IPS-18a (cell line): ENCODE measurements around the gene SERPINI1.

ENCODE experiments used
- H3K27ac ChIP-seq: one replicate; pipeline ENCODE4 v1.5.1; 2013; ENCODE audit warnings: low read length
- H3K27me3 ChIP-seq: one replicate; pipeline ENCODE4 v1.6.1; 2013; ENCODE audit warnings: mild to moderate bottlenecking, low read length; ENCODE audit not compliant: control insufficient read depth, insufficient read depth
- H3K36me3 ChIP-seq: one replicate; pipeline ENCODE4 v1.6.1; 2013; ENCODE audit warnings: low read depth, low read length; ENCODE audit not compliant: control insufficient read depth
- H3K4me1 ChIP-seq: one replicate; pipeline ENCODE4 v1.6.1; 2013; ENCODE audit warnings: low read depth, low read length; ENCODE audit not compliant: control insufficient read depth
- H3K4me3 ChIP-seq: one replicate; pipeline ENCODE4 v1.5.1; 2013; ENCODE audit warnings: low read length
- H3K9ac ChIP-seq: one replicate; pipeline ENCODE4 v1.6.1; 2013; ENCODE audit warnings: mild to moderate bottlenecking, low read length, moderate library complexity
- H3K9me3 ChIP-seq: one replicate; pipeline ENCODE4 v1.6.1; 2013; ENCODE audit warnings: low read depth, low read length; ENCODE audit not compliant: control insufficient read depth

Gene SERPINI1

DNA sequence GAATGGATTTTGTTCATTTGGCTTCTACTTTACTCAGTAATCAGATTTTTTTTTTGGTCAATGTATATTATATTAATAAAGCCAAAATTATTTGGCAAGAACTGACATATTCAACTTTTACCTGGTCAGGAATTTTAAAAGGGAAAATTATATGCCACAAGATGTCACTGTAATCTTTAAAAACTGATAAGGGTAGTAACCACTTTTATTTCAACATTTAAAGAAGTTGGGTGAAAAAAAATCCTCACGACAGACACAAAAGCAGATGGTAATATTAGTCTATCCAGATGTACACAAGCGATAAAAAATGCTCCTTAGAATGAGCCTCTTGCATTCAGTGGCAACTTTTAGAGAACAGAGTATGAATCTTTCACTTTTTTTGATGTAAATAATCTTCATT is 101.9 kb downstream of the SERPINI1 start:
- Histone ChIP-seq H3K27me3 (no peaks in the 10 kb centered on the region), H3K9ac (no peak overlapping the region), H3K4me1 (no peaks in the 10 kb centered on the region), H3K27ac (no peak overlapping the region), H3K36me3 (no peaks in the 10 kb centered on the region), H3K4me3 (no peak overlapping the region), H3K9me3 (no peaks in the 10 kb centered on the region)

DNA sequence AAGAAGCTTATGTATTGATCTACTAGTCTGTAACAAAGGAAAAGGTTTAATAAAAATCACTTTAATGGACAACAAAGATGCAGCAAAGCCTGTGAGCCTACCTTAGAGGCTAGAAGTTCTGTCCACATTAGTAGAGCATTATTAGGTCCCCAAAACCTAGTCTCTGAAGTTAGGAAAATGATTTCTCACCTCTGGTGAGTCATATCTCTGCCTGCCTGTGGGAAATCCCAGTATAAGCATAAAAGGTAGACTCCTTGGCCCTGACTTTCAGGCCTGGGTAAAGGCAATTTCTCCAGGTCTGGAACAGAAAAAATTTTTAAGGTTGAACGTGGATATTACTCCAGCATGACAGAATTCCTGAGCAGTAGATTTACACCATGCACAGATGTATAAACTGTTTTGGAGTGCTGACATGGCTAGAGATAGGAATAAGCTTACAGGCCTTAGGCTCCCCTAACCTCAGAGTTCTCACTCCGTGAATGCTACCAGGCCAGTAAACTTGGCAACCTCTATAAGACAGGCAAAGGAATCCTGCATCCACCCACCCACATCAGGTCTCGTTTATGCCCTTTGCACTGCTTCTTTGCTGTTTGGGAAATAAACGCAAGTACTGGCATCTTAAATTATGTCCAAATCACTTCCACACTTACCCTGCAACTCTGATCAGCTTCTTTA is 104.1 kb downstream of the SERPINI1 start:
- Histone ChIP-seq H3K9me3 (no peaks in the 10 kb centered on the region), H3K4me3 (no peak overlapping the region), H3K4me1 (no peaks in the 10 kb centered on the region), H3K27ac (no peak overlapping the region), H3K27me3 (no peaks in the 10 kb centered on the region), H3K36me3 (no peaks in the 10 kb centered on the region), H3K9ac (no peak overlapping the region)

DNA sequence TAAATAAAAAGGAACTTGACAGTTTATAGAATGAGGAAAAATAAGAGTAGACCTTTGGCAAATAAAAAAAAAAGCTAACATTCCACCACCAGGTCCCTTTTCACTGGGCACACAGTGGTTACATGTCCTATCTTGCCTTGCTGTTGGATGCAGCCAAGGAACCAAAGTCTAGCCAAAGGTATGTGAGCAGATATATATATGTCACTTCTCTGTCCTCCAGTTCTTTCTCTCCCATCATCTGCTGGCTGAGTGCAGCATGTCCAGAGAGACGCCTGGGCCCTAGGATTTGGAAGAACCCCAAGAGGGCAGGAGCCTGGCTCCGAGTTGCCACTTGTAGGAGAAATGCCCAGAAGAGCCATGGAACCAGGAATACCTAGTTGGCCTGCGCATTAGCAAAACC is 104.7 kb downstream of the SERPINI1 start:
- Histone ChIP-seq H3K9ac (no peak overlapping the region), H3K27ac (no peak overlapping the region), H3K9me3 (no peaks in the 10 kb centered on the region), H3K27me3 (no peaks in the 10 kb centered on the region), H3K4me3 (no peak overlapping the region), H3K4me1 (no peaks in the 10 kb centered on the region), H3K36me3 (no peaks in the 10 kb centered on the region)

DNA sequence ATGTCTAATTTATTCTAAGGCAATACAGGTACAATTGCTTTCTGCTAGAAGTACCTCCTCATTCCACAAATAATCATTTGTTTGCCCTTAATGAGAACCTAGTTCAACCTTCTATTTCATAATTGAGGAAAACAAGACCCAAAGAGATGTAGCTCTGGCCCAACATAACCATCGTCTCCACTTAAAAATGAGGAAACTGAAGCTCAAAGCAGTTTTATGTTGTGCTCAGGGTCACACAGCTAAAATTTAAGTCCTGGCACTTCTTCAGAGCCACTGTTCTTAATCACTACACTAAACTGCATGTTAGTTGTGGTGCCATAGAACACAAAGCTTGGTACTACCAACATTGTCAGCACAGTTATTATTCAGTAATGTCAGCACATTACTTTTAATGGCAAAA is 108.0 kb downstream of the SERPINI1 start:
- H3K4me1 ChIP-seq: no peaks in the 10 kb centered on the region
- H3K27me3 ChIP-seq: no peaks in the 10 kb centered on the region
- no peaks in the 10 kb centered on the region for H3K9me3 ChIP-seq
- no peaks in the 10 kb centered on the region for H3K36me3 ChIP-seq
- H3K4me3 ChIP-seq: no peak overlapping the region
- no peak overlapping the region for H3K9ac ChIP-seq
- H3K27ac ChIP-seq: no peak overlapping the region

DNA sequence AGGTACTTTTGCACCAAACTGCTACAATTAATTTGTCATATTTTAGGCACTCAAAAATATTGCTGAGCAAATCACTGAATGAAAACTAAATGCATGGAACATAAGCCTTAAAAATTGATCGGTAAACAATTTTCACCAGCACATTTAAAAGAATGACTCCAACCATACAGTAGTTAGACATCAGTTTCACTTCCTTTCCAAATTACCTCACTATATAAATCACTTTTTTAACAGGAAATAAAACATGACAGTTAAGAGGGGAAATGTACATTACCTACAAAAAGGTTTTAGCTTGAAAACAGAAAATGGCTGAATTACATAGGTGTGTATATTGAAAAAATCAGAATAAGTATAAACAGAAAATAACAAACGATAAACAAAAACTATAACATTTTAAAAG is 108.4 kb downstream of the SERPINI1 start:
- no peak overlapping the region for H3K27ac ChIP-seq
- no peaks in the 10 kb centered on the region for H3K9me3 ChIP-seq
- H3K9ac ChIP-seq: no peak overlapping the region
- H3K4me3 ChIP-seq: no peak overlapping the region
- H3K27me3 ChIP-seq: no peaks in the 10 kb centered on the region
- H3K4me1 ChIP-seq: no peaks in the 10 kb centered on the region
- no peaks in the 10 kb centered on the region for H3K36me3 ChIP-seq

DNA sequence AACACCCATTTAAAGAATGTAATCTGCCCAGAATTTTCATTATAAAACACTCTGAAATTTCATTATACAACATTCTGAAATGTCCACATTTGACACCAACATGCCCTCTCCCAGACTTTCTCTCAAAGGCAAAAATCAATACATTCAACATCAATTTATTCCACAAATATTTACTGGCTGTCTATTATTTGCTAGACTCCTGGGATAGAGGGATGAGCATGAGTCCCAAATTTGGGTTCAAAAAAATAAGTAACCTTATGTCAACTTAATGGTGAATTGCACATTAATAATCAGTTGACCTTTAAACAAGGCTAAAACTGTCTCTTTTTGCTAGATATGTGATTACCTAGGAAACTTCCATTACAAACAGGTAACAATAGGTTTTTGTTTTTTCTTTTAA is 109.0 kb downstream of the SERPINI1 start:
- Histone ChIP-seq H3K9me3 (no peaks in the 10 kb centered on the region), H3K9ac (no peak overlapping the region), H3K27me3 (no peaks in the 10 kb centered on the region), H3K36me3 (no peaks in the 10 kb centered on the region), H3K4me1 (no peaks in the 10 kb centered on the region), H3K4me3 (no peak overlapping the region), H3K27ac (no peak overlapping the region)

DNA sequence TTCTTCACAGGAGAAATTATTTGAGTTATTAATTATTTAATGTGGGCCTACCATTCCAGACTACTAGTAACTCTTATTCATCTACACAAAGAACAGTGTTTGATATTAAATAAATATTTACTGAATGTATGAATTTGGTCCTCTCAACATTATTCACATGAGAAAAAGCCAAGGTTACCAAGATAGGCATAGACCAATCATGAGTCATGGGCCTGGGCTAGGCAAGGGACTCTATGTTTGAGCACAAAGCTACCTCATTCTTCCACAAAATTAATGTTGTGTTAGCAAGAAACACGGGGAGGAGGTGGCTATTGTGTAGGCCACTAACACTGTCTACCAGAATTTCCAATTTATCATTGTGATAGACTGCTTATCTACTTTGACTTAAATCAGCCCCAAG is 115.7 kb downstream of the SERPINI1 start:
- Histone ChIP-seq H3K27ac (no peak overlapping the region), H3K36me3 (no peaks in the 10 kb centered on the region), H3K9ac (no peak overlapping the region), H3K27me3 (no peaks in the 10 kb centered on the region), H3K9me3 (no peaks in the 10 kb centered on the region), H3K4me1 (no peaks in the 10 kb centered on the region), H3K4me3 (no peak overlapping the region)

DNA sequence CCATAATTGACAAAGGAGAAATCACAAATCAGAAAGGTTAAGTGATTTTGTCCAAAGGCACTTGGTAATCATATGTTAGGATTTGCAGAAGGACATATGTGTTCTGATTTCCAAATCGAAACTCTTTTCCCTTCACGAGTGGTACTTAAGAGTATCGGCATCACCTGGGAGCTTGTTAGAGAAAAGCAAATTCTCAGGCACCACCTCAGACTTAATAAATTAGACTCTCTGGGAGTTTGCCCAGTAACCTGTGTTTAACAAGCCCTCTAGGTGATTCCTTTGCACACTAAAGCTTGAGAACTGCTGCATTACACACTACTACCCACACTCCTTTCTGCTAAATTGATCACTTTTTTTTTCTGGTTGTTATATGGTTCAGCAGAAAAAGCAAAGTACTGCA is 116.2 kb downstream of the SERPINI1 start:
- no peaks in the 10 kb centered on the region for H3K27me3 ChIP-seq
- no peak overlapping the region for H3K9ac ChIP-seq
- H3K4me1 ChIP-seq: no peaks in the 10 kb centered on the region
- no peak overlapping the region for H3K27ac ChIP-seq
- no peak overlapping the region for H3K4me3 ChIP-seq
- no peaks in the 10 kb centered on the region for H3K9me3 ChIP-seq
- H3K36me3 ChIP-seq: no peaks in the 10 kb centered on the region

DNA sequence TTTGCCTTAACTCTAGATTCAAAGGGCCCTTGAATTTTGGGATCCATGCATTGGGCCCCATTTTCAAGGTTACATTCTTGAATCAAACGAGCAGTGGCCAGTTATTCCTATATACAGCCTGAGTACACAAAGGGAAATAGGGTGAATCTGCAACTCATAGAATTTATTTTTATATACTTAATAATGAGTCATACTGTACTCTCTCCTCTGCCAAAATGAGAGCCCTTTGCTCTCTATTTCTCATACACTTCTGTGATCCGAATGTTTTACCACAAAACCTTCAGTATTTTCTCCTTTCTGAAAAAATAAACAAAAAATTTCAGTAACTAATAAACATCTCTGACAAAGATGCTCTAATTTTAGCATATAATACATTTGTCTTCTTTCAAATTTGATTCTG is 116.7 kb downstream of the SERPINI1 start:
- Histone ChIP-seq H3K4me1 (no peaks in the 10 kb centered on the region), H3K27me3 (no peaks in the 10 kb centered on the region), H3K27ac (no peak overlapping the region), H3K9me3 (no peaks in the 10 kb centered on the region), H3K4me3 (no peak overlapping the region), H3K9ac (no peak overlapping the region), H3K36me3 (no peaks in the 10 kb centered on the region)

DNA sequence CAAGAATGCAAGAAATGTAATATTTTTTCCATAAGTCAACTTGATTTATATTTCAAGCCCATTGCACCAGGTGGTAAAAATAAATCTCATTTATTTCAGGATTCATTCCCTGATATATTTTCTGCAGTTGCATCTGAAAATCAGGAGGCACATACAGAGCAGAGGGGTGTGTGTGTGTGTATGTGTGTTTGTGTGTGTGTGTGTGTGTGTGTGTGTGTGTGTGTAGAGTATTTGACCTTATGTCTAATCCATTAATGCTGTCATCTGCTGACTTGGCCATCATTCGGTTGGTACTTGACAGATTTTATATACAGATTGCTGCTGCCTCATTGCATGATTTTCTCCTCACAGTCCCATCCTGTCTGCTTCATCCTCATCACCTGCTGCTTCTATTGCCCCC is 118.5 kb downstream of the SERPINI1 start:
- no peaks in the 10 kb centered on the region for H3K36me3 ChIP-seq
- H3K4me1 ChIP-seq: no peaks in the 10 kb centered on the region
- no peaks in the 10 kb centered on the region for H3K9me3 ChIP-seq

DNA sequence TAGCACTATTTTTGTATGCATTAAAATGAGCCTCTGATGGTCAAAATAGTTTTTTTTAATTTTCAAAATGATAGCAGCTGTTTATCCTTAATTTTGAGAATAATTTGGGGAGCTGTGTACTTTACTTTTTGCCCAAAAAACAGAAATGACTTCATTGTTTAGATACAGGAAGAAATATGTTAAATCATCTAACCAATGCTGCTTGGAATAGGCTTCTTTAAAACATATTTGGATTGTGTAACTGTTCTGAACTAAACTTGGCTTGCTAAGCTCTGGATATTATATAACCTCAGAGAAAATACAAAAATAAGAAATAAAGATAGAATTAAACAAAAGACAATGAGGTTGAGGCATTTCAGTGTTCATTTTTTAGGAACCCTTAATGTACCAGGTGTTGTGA is 119.3 kb downstream of the SERPINI1 start:
- Histone ChIP-seq H3K4me1 (no peaks in the 10 kb centered on the region), H3K9me3 (no peaks in the 10 kb centered on the region), H3K4me3 (no peak overlapping the region), H3K36me3 (no peaks in the 10 kb centered on the region), H3K27ac (no peak overlapping the region), H3K9ac (no peak overlapping the region), H3K27me3 (no peaks in the 10 kb centered on the region)

More for the DNA sequence above, 118.5 kb downstream of the SERPINI1 start:
- no peaks in the 10 kb centered on the region for H3K27me3 ChIP-seq
- H3K9ac ChIP-seq: no peak overlapping the region
- H3K4me3 ChIP-seq: no peak overlapping the region
- no peak overlapping the region for H3K27ac ChIP-seq

DNA sequence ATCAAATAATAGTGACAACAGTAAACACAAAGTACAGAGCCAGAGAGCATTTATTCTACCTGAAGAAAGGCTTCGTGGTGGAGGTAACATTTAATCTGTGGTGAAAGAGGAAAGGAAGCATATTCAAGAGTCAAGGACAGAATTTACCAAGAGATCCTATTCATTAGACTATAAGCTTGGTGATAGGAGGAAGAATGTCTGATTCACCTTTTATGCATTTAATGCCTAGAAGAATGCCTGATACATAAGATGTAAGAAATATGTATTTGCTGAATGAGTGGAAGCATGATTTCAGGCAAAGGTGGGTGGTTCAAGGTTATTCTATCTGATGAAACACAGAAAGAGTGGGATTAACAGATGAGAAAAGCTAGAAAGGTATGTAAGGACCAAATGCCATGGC is 119.8 kb downstream of the SERPINI1 start:
- no peak overlapping the region for H3K9ac ChIP-seq

More for the DNA sequence above, 119.8 kb downstream of the SERPINI1 start:
- Histone ChIP-seq H3K36me3 (no peaks in the 10 kb centered on the region), H3K4me3 (no peak overlapping the region), H3K4me1 (no peaks in the 10 kb centered on the region), H3K9me3 (no peaks in the 10 kb centered on the region), H3K27ac (no peak overlapping the region), H3K27me3 (no peaks in the 10 kb centered on the region)
